Measurements from ENCODE around the gene PUS1. TPM values are rescaled to one million over a fixed set of nuclear protein-coding genes. Genes with fewer than 3 reads are reported as not detected.

PUS1 gene
- total RNA-seq, 4 donors from 2014 or later = 11.2 to 62.2 (median 17.0) TPM

GRCh38 chr12:131914179-131914702, 14.8 kb upstream of the PUS1 start:
- DNase-seq (ENCODE audit: low spot score) = no peak
- TF ChIP-seq CTCF (IDR thresholded peaks at IDR 0.05) = no peak
- no peak for ATAC-seq (ENCODE audit: low FRiP score)

- DNase-seq (ENCODE audit: low spot score) (no peak), ATAC-seq (ENCODE audit: low FRiP score) (no peak)
- no peak for TF ChIP-seq CTCF (IDR thresholded peaks at IDR 0.05)
These were observed 13.9 kb upstream of the PUS1 start for GRCh38 chr12:131915000-131915689.

GRCh38 chr12:131915823-131916222, 13.3 kb upstream of the PUS1 start:
- no peak for ATAC-seq (ENCODE audit: low FRiP score)
- no peak for TF ChIP-seq CTCF (IDR thresholded peaks at IDR 0.05)
- DNase-seq (ENCODE audit: low spot score) = no peak

GRCh38 chr12:131916306-131917138, 12.6 kb upstream of the PUS1 start:
- ATAC-seq (ENCODE audit: low FRiP score) (no peak), DNase-seq (ENCODE audit: low spot score) (no peak)
- TF ChIP-seq CTCF (IDR thresholded peaks at IDR 0.05) = no peak

- DNase-seq (ENCODE audit: low spot score) (no peak), ATAC-seq (ENCODE audit: low FRiP score) (no peak)
- TF ChIP-seq CTCF (IDR thresholded peaks at IDR 0.05) = no peak
These were observed 11.9 kb upstream of the PUS1 start for GRCh38 chr12:131917139-131917710.

- no peak for DNase-seq (ENCODE audit: low spot score)
- no peak for TF ChIP-seq CTCF (IDR thresholded peaks at IDR 0.05)
- ATAC-seq (ENCODE audit: low FRiP score) = no peak
These were observed 11.3 kb upstream of the PUS1 start for GRCh38 chr12:131917711-131918306.

All from omental fat pad (tissue), 4 donors.